NAMALWA (cell line): ENCODE measurements around the gene GPR161.

Experiments used
- DNase-seq: peaks from one replicate; pipeline ENCODE4 v3.0.0-alpha.2; 2015; ENCODE audit warnings: low spot score

Gene GPR161

DNA sequence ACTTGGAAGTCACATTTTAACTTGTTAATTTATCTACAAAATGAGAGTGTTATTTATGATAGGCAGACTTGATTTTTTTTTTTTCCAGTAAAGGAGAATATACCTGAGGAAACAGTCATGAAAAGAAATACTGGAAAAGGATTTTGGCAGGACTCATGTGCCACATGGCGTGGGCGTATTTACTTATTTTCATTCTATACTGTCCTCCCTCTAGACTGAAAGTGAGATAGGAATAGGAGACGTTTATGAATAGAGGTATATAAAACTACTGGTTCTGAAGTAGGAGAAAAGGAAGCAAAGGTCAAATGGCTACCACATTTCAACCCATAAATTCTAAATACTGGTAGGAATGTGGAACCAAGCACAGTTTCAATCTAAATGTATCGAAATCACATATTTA is 105.1 kb downstream of the GPR161 start:
- DNase-seq = no peak

DNA sequence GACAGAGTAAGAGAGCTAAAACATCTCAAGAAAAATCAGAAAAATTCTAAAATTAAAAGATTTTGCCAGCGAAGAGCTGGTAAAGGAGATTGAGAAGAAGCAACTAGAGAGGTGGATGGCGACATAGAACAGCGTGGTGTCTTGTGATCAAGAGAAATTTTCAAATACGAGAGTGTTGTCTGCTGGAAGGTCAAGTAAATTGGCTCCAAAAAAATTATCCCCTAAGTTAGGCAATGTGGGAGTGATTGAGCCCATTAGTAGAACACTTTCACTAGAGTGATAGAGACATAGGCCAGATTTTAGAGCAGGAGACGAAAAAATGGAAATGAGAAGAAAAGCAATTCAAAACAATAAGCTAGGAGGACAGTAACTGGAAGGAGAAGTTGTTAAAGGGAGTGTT is 105.5 kb downstream of the GPR161 start:
- no peak for DNase-seq
